Activated T-cell treated with anti-CD3 and anti-CD28 coated beads, Interleukin-2, amount 50 U/mL, for 24 hours (primary cell): ENCODE data around the gene ACTR8.

Source experiments
- DNase-seq: peaks from one replicate; pipeline ENCODE4 v3.0.0-alpha.2; 2020
- H3K27ac Mint-ChIP-seq: 2 replicates; pipeline ENCODE4 v1.8.0; 2020; ENCODE audit warnings: mild to moderate bottlenecking, mixed read lengths
- H3K27me3 Mint-ChIP-seq: 2 replicates; pipeline ENCODE4 v1.8.0; 2020; ENCODE audit warnings: mixed read lengths
- H3K36me3 Mint-ChIP-seq: 2 replicates; pipeline ENCODE4 v1.8.0; 2020; ENCODE audit warnings: low read depth, mixed read lengths
- H3K4me1 Mint-ChIP-seq: 2 replicates; pipeline ENCODE4 v1.8.0; 2020; ENCODE audit warnings: low read depth, mixed read lengths
- H3K4me3 Mint-ChIP-seq: 2 replicates; pipeline ENCODE4 v1.8.0; 2020; ENCODE audit warnings: mild to moderate bottlenecking, moderate library complexity, mixed read lengths
- H3K9me3 Mint-ChIP-seq: 2 replicates; pipeline ENCODE4 v1.8.0; 2020; ENCODE audit warnings: mixed read lengths

The ACTR8 gene

GRCh38 chr3:53887446-53887845, 5.5 kb upstream of the ACTR8 start:
- H3K9me3 Mint-ChIP-seq, result no peaks in the 10 kb centered on the region
- H3K36me3 Mint-ChIP-seq, result peaks cover 86% of the 10 kb centered on the region
- H3K27me3 Mint-ChIP-seq, result no peaks in the 10 kb centered on the region
- H3K4me3 Mint-ChIP-seq, result no peak overlapping the region
- H3K27ac Mint-ChIP-seq, result peak overlapping the region; percentile 69
- H3K4me1 Mint-ChIP-seq, result peaks cover 54% of the 10 kb centered on the region
- no peak for DNase-seq

- H3K27ac Mint-ChIP-seq, result no peak overlapping the region
- DNase-seq, result no peak
- H3K36me3 Mint-ChIP-seq, result peaks cover 83% of the 10 kb centered on the region
- H3K27me3 Mint-ChIP-seq, result no peaks in the 10 kb centered on the region
- peaks cover 52% of the 10 kb centered on the region for H3K4me1 Mint-ChIP-seq
- H3K9me3 Mint-ChIP-seq, result no peaks in the 10 kb centered on the region
- H3K4me3 Mint-ChIP-seq, result no peak overlapping the region
Observed at GRCh38 chr3:53885239-53885638, 3.3 kb upstream of the ACTR8 start.

- Mint-ChIP-seq H3K4me1 (peaks cover 52% of the 10 kb centered on the region), H3K27me3 (no peaks in the 10 kb centered on the region), H3K36me3 (peaks cover 84% of the 10 kb centered on the region), H3K9me3 (no peaks in the 10 kb centered on the region), H3K27ac (no peak overlapping the region), H3K4me3 (no peak overlapping the region)
- no peak for DNase-seq
Observed at GRCh38 chr3:53884623-53885022, 2.7 kb upstream of the ACTR8 start.

DNA sequence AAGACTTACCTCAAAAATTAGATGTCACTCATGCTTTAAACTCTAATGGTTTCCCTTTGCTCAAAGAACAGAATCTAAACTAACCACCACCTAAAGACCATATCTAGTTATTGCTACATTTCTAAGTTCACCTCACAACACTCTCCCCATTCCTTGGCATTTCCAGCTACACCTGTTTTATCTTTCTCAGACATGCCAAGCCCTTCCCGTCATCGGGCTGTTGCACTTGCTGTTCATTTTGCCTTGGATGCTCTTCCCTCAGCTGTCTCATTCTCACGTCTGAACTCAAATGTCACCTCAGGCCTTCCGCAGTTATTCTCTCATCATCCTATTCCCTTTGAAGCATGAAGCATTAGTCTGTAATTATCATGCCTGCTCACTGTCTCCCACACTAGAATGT, 1.1 kb upstream of the ACTR8 start:
- peaks cover 88% of the 10 kb centered on the region for H3K36me3 Mint-ChIP-seq
- H3K9me3 Mint-ChIP-seq, result no peaks in the 10 kb centered on the region
- no peak for DNase-seq
- no peak overlapping the region for H3K4me3 Mint-ChIP-seq
- H3K27me3 Mint-ChIP-seq, result no peaks in the 10 kb centered on the region
- peak overlapping the region; percentile 97 for H3K27ac Mint-ChIP-seq
- H3K4me1 Mint-ChIP-seq, result peaks cover 40% of the 10 kb centered on the region

DNA sequence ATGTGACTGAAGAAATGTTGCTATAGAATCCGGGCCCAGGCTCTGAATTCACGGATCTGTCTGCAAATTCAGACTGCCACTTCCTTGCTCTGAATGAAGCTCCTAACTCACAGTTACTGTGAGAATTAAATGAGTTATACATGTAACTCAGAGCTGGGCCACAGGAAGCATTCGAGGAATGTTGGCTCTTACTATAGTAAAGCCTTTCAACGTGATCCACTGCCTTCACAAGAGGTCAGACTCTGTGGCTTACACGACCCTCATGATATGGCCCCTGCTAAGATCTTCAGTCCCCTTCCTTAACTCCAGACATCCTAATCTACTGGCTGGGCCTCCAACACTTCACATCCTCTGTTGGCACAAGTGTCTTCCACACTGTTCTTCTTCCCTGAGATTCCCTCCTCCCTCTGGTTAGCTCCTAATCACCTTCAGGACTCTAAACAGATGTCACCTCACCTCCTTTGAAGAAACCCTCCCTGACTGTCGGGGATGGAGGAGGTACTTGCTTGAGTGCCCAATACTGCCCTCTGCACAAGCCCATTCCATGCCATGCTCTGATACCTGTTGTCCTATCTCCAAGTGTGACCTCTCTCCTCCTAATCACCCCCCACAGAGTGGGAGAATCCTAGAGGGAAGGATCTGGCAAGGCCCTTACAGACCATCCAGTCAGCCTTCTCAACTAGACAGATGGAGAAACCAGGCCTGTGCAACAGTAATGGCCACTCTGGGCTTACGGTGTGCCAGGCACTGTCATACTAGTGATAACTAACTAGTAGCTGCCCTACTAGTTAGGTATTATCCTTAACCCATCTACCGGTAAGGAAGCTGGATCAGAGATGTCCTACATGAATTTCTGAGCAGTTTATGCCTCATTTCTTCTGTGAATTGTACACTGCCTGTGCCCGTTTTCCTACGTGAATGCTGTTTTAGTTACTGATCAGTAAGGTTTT, 1.3 kb downstream of the ACTR8 start:
- Mint-ChIP-seq H3K4me1 (peaks cover 24% of the 10 kb centered on the region), H3K9me3 (no peaks in the 10 kb centered on the region), H3K36me3 (peaks cover 86% of the 10 kb centered on the region), H3K4me3 (peak overlapping the region; percentile 95), H3K27ac (peak overlapping the region; percentile 97), H3K27me3 (no peaks in the 10 kb centered on the region)
- no peak for DNase-seq

GRCh38 chr3:53865732-53866499, 16.0 kb downstream of the ACTR8 start:
- no peaks in the 10 kb centered on the region for H3K9me3 Mint-ChIP-seq
- DNase-seq, result no peak
- no peaks in the 10 kb centered on the region for H3K27me3 Mint-ChIP-seq
- H3K27ac Mint-ChIP-seq, result no peak overlapping the region
- H3K4me3 Mint-ChIP-seq, result no peak overlapping the region
- H3K36me3 Mint-ChIP-seq, result peaks cover 95% of the 10 kb centered on the region
- H3K4me1 Mint-ChIP-seq, result no peaks in the 10 kb centered on the region

DNA sequence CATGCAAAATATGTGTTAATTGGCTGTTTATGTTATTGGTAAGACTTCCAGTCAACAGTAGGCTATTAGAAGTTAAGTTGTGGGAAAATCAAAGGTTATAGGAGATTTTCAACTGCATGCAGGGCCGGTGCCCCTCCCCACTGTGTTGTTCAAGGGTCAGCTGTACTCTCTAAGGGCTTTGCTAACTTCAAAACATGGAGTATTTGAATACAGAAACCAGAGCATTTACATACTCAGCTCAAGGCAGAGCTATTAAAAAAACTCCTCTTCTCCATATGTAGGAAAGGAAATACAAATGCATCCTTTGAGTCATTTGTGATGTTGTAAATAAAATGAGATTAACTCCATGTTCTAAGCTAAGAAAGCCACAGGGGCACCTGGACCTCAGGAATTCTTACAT, 18.8 kb downstream of the ACTR8 start:
- H3K27ac Mint-ChIP-seq, result no peak overlapping the region
- H3K9me3 Mint-ChIP-seq, result no peaks in the 10 kb centered on the region
- no peak overlapping the region for H3K4me3 Mint-ChIP-seq
- no peak for DNase-seq
- no peaks in the 10 kb centered on the region for H3K27me3 Mint-ChIP-seq
- peaks cover 89% of the 10 kb centered on the region for H3K36me3 Mint-ChIP-seq
- no peaks in the 10 kb centered on the region for H3K4me1 Mint-ChIP-seq

GRCh38 chr3:53862241-53862640, 19.7 kb downstream of the ACTR8 start:
- Mint-ChIP-seq H3K9me3 (no peaks in the 10 kb centered on the region), H3K4me3 (no peak overlapping the region), H3K27me3 (no peaks in the 10 kb centered on the region), H3K36me3 (peaks cover 80% of the 10 kb centered on the region), H3K27ac (no peak overlapping the region), H3K4me1 (no peaks in the 10 kb centered on the region)
- DNase-seq, result no peak

GRCh38 chr3:53860196-53860595, 21.8 kb downstream of the ACTR8 start:
- H3K36me3 Mint-ChIP-seq, result peaks cover 61% of the 10 kb centered on the region
- peaks cover 3% of the 10 kb centered on the region for H3K27me3 Mint-ChIP-seq
- no peaks in the 10 kb centered on the region for H3K9me3 Mint-ChIP-seq
- H3K27ac Mint-ChIP-seq, result no peak overlapping the region
- no peak overlapping the region for H3K4me3 Mint-ChIP-seq
- no peak for DNase-seq
- H3K4me1 Mint-ChIP-seq, result no peaks in the 10 kb centered on the region

GRCh38 chr3:53859178-53859577, 22.8 kb downstream of the ACTR8 start:
- DNase-seq, result no peak
- Mint-ChIP-seq H3K36me3 (peaks cover 51% of the 10 kb centered on the region), H3K27me3 (peaks cover 9% of the 10 kb centered on the region), H3K4me3 (no peak overlapping the region), H3K4me1 (no peaks in the 10 kb centered on the region), H3K27ac (no peak overlapping the region), H3K9me3 (no peaks in the 10 kb centered on the region)

DNA sequence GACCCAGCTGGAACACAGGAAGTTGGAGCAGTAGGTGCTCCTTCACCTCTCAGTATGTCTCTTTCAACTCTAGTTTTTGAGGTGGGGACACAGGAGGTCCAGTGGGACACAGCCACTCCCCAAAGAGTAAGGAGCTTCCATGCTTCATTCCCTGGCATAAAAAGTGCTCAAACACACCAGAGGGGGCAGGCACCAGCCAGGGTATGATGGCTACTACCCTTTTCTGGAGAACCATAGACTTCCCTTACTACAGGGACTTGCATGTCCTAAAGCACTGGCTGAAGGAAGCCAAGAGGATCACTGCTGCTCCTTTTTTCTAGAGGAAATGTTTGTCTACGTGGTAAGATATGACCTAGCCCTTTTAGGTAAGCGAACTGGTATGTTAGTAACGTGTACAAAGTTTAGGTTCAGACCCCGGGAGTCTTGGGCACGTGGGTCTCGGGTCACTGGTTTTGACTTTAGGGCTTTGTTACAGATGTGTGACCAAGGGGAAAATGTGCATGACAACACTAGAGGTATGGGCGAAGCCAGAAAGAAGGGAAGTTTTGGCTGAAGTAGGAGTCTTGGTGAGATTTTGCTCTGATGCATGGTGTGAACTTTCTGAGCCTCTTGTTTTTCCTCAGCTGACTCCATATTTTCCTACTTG, 23.7 kb downstream of the ACTR8 start:
- no peak overlapping the region for H3K27ac Mint-ChIP-seq
- H3K4me3 Mint-ChIP-seq, result no peak overlapping the region
- H3K9me3 Mint-ChIP-seq, result no peaks in the 10 kb centered on the region
- peaks cover 10% of the 10 kb centered on the region for H3K27me3 Mint-ChIP-seq
- DNase-seq, result no peak
- peaks cover 42% of the 10 kb centered on the region for H3K36me3 Mint-ChIP-seq
- no peaks in the 10 kb centered on the region for H3K4me1 Mint-ChIP-seq

- Mint-ChIP-seq H3K4me3 (no peak overlapping the region), H3K27me3 (peaks cover 10% of the 10 kb centered on the region)
Observed at GRCh38 chr3:53856964-53857363, 25.0 kb downstream of the ACTR8 start.

DNA sequence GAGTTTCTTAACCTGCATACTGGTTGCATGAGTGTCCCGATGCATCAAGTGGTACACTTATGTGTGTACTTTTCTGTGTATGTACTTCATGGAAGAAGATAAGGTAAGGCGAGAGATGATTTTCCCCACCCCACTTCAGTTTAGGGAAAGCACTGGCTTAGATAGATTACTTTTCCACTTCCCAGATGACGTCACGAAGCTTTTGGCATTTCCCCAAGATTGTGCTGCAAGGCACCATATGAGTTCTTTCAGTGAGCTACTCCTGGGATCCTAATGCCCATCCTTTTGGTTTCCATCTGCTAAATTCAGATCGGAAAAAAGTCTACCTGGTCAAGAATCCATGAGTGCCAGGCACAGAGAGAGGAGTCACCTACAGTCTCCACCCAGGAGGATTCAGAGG, 31.1 kb downstream of the ACTR8 start:
- peaks cover 42% of the 10 kb centered on the region for H3K27me3 Mint-ChIP-seq
- H3K4me3 Mint-ChIP-seq, result no peak overlapping the region
- peaks cover 7% of the 10 kb centered on the region for H3K4me1 Mint-ChIP-seq
- H3K9me3 Mint-ChIP-seq, result no peaks in the 10 kb centered on the region
- H3K27ac Mint-ChIP-seq, result no peak overlapping the region
- DNase-seq, result no peak
- no peaks in the 10 kb centered on the region for H3K36me3 Mint-ChIP-seq

More at GRCh38 chr3:53856964-53857363, 25.0 kb downstream of the ACTR8 start:
- H3K9me3 Mint-ChIP-seq, result no peaks in the 10 kb centered on the region
- peaks cover 30% of the 10 kb centered on the region for H3K36me3 Mint-ChIP-seq
- no peak for DNase-seq
- no peak overlapping the region for H3K27ac Mint-ChIP-seq
- H3K4me1 Mint-ChIP-seq, result no peaks in the 10 kb centered on the region

DNA sequence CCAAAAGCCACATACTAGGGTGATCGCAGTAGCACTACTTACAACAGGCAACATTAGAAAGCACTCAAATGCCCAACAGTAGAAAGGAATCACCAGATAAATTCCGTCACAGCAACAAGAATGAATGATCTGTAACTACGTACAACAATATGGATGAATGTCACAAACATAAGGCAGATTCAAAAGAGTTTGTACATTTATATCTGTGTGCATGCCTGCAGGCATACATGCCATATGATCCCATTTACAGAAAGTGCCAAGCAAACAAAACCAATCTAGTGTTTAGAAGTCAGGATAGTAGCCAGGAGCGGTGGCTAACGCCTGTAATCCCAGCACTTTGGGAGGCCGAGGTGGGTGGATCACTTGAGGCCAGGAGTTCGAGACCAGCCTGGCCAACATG, 32.0 kb downstream of the ACTR8 start:
- Mint-ChIP-seq H3K9me3 (no peaks in the 10 kb centered on the region), H3K4me3 (no peak overlapping the region), H3K4me1 (peaks cover 9% of the 10 kb centered on the region), H3K27ac (no peak overlapping the region), H3K36me3 (no peaks in the 10 kb centered on the region), H3K27me3 (peaks cover 47% of the 10 kb centered on the region)
- DNase-seq, result no peak

- DNase-seq, result no peak
- peak overlapping the region; percentile 60 for H3K4me3 Mint-ChIP-seq
- no peaks in the 10 kb centered on the region for H3K36me3 Mint-ChIP-seq
Observed at GRCh38 chr3:53846851-53847155, 35.1 kb downstream of the ACTR8 start.

More at GRCh38 chr3:53846851-53847155, 35.1 kb downstream of the ACTR8 start:
- Mint-ChIP-seq H3K27ac (no peak overlapping the region), H3K9me3 (no peaks in the 10 kb centered on the region), H3K4me1 (peaks cover 9% of the 10 kb centered on the region), H3K27me3 (peaks cover 67% of the 10 kb centered on the region)
